Urinary bladder (tissue), 4 donors: ENCODE results near the gene CCR4. TPM values are rescaled to one million over a fixed set of nuclear protein-coding genes. Genes with fewer than 3 reads are reported as not detected.
"Not testable (repeated sequence)": the region's sequence is repeated elsewhere in the genome, so short reads cannot be mapped to it uniquely, and the experiment has no call there.

Experiments used
- DNase-seq: peaks from one replicate; pipeline ENCODE4 v3.0.0-alpha.2; 2015; ENCODE audit errors: extremely low spot score
- H3K27ac ChIP-seq: one replicate; pipeline ENCODE4 v1.5.1; 2013; ENCODE audit warnings: low read depth, mild to moderate bottlenecking, moderate library complexity
- H3K36me3 ChIP-seq: one replicate; pipeline ENCODE4 v1.6.1; 2013; ENCODE audit warnings: mild to moderate bottlenecking, moderate library complexity; ENCODE audit not compliant: insufficient read depth
- H3K4me1 ChIP-seq: one replicate; pipeline ENCODE4 v1.6.1; 2013; ENCODE audit warnings: mild to moderate bottlenecking, moderate library complexity; ENCODE audit not compliant: insufficient read depth
- H3K4me3 ChIP-seq: one replicate; pipeline ENCODE4 v1.5.1; 2013; ENCODE audit warnings: low read depth, low read length
- WGBS: extraction: QIAGEN DNeasy Blood & Tissue Kit; methylation state at CpG from one replicate; pipeline ENCODE4 v1.1.7; 2013; 5-methylcytosine and 5-hydroxymethylcytosine counted together
- polyA plus RNA-seq: library from polyadenylated mRNA; stranded (reverse); fragments of 200-250 nt; gene quantifications from one replicate; pipeline ENCODE4 v1.2.3, GENCODE V29; 2013
- total RNA-seq: library from RNA; depleted of rRNA; stranded (reverse); fragments of >200 nt; gene quantifications from one replicate; pipeline ENCODE4 v1.2.3, GENCODE V29; 2014
- donor health status: healthy with polysubstance abuse.
- donor health status: healthy.

CCR4 gene
- total and polyA plus RNA-seq, 2 donors, result 0.13 to 0.53 TPM

GRCh38 chr3:32977861-32978260 lies 26.4 kb downstream of the CCR4 start:
- Histone ChIP-seq H3K4me1 (no peaks in the 10 kb centered on the region), H3K4me3 (no peak overlapping the region), H3K36me3 (no peaks in the 10 kb centered on the region), H3K27ac (no peak overlapping the region)
- DNase-seq, result no peak
- WGBS, result 74% methylated on average over 10 of the region's 10 CpGs

DNA sequence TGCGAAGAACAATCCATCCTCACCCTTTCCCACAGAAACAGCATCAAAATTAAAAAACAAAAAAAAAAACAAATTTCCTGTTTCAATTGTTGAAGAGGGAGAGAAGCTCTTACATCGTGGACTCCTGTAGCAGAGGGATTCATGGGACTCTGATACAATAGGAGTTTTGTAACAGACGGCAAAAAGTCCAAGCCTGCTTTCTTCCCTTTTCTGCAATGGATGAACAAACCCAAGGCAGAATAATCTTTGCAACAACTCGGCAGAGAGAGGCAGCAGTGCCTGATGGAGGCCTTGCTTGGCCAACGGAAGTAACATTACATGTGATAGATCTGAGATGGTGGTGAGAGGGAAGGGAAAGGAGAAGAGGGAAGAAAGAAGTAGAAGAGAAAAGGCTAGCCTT lies 26.9 kb downstream of the CCR4 start:
- no peak overlapping the region for H3K4me3 ChIP-seq
- DNase-seq, result no peak
- 80% methylated on average over 5 of the region's 5 CpGs for WGBS

GRCh38 chr3:32983124-32983523 lies 31.7 kb downstream of the CCR4 start:
- no peak for DNase-seq
- H3K36me3 ChIP-seq, result no peaks in the 10 kb centered on the region
- H3K4me1 ChIP-seq, result no peaks in the 10 kb centered on the region
- H3K27ac ChIP-seq, result no peak overlapping the region
- no peak overlapping the region for H3K4me3 ChIP-seq

More for the DNA sequence above, 26.9 kb downstream of the CCR4 start:
- Histone ChIP-seq H3K36me3 (no peaks in the 10 kb centered on the region), H3K27ac (no peak overlapping the region), H3K4me1 (no peaks in the 10 kb centered on the region)

- DNase-seq, H3K4me3 ChIP-seq: not testable (repeated sequence)
- 91% methylated on average over 3 of the region's 3 CpGs for WGBS
These were observed 33.5 kb downstream of the CCR4 start for GRCh38 chr3:32984918-32985317.

GRCh38 chr3:32989171-32989570 lies 37.7 kb downstream of the CCR4 start:
- 90% methylated on average over 6 of the region's 6 CpGs for WGBS

More at GRCh38 chr3:32984918-32985317, 33.5 kb downstream of the CCR4 start:
- not testable (repeated sequence) for H3K36me3 ChIP-seq, H3K27ac ChIP-seq, H3K4me1 ChIP-seq

GRCh38 chr3:32990116-32990515 lies 38.7 kb downstream of the CCR4 start:
- no peak for DNase-seq
- no peaks in the 10 kb centered on the region for H3K36me3 ChIP-seq
- 85% methylated on average over 2 of the region's 2 CpGs for WGBS
- no peaks in the 10 kb centered on the region for H3K4me1 ChIP-seq
- no peak overlapping the region for H3K27ac ChIP-seq
- H3K4me3 ChIP-seq, result no peak overlapping the region

More at GRCh38 chr3:32989171-32989570, 37.7 kb downstream of the CCR4 start:
- Histone ChIP-seq H3K4me1 (no peaks in the 10 kb centered on the region), H3K4me3 (no peak overlapping the region), H3K36me3 (no peaks in the 10 kb centered on the region), H3K27ac (no peak overlapping the region)
- no peak for DNase-seq

DNA sequence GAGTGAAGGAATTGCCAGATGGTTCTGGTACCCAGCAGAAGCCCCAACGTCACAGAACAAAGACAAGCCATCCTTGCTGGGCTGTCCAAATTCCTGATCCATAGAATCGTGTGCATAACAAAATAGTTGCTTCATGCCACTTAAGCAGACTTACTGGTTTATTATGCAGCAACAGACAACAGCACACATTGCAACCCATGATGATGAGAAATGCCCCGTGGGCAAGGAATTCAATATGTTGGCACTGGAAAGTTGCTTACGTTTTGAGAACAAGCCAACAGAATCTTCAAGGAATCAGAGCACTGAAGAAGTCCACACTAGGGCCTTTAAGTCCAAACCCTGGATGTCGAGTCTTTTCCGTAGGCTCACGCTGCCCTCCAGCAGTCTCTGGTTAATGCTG lies 40.3 kb downstream of the CCR4 start:
- H3K4me3 ChIP-seq, result no peak overlapping the region
- H3K4me1 ChIP-seq, result no peaks in the 10 kb centered on the region
- H3K27ac ChIP-seq, result no peak overlapping the region
- DNase-seq, result no peak
- no peaks in the 10 kb centered on the region for H3K36me3 ChIP-seq
- 85% methylated on average over 7 of the region's 7 CpGs for WGBS

DNA sequence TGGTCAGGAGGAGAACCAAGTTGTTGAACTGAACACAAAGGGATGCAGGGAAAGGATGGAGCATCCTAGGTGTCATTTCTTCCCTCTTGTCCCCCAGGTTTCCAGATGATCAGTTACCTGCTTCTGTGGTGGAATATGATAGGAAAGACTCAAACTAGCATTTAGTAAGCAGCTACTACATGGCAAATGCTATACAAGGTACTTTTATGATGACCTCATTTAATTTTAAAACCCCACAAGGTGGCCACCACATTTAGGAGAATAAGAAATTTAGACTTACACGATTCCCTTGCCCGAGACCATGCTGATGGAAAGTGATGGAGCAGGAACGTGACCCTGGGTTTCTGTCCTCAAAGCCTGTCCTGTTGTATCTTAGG lies 40.9 kb downstream of the CCR4 start:
- WGBS, result 95% methylated on average over 3 of the region's 3 CpGs
- Histone ChIP-seq H3K27ac (no peak overlapping the region), H3K4me3 (no peak overlapping the region), H3K36me3 (no peaks in the 10 kb centered on the region), H3K4me1 (no peaks in the 10 kb centered on the region)
- DNase-seq, result no peak

- no peaks in the 10 kb centered on the region for H3K4me1 ChIP-seq
- H3K4me3 ChIP-seq, result no peak overlapping the region
- no peak overlapping the region for H3K27ac ChIP-seq
- no peaks in the 10 kb centered on the region for H3K36me3 ChIP-seq
- no peak for DNase-seq
- WGBS, result 84% methylated on average over 5 of the region's 5 CpGs
These were observed 42.6 kb downstream of the CCR4 start for GRCh38 chr3:32994045-32994444.

DNA sequence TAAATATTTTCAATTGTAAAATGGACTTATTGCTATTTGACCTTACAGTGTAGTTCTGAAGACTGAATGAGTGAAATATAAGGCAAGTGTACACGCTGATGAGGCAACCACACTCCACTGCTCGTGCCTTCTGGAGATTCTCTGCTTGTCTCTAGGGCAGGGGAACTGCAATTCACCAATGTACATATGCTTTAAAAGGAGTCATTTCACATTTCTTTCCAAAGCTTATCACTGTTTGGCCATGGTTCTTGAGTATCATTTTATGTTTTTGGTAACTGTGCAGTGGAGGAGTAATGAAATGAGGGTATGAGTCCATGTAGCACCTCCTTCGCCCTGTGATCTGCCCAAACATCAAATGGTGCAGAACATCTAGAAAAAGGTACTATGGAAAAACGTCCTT lies 43.7 kb downstream of the CCR4 start:
- no peak for DNase-seq
- WGBS, result 88% methylated on average over 4 of the region's 4 CpGs
- Histone ChIP-seq H3K4me3 (no peak overlapping the region), H3K27ac (no peak overlapping the region), H3K36me3 (no peaks in the 10 kb centered on the region), H3K4me1 (no peaks in the 10 kb centered on the region)

GRCh38 chr3:32996048-32996754 lies 44.8 kb downstream of the CCR4 start:
- H3K36me3 ChIP-seq, result no peaks in the 10 kb centered on the region
- no peaks in the 10 kb centered on the region for H3K4me1 ChIP-seq
- H3K4me3 ChIP-seq, result no peak overlapping the region
- no peak for DNase-seq
- H3K27ac ChIP-seq, result no peak overlapping the region
- 84% methylated on average over 5 of the region's 5 CpGs for WGBS

GRCh38 chr3:32996755-32997091 lies 45.3 kb downstream of the CCR4 start:
- WGBS, result 88% methylated on average over 2 of the region's 2 CpGs

GRCh38 chr3:32998631-32999451 lies 47.4 kb downstream of the CCR4 start:
- Histone ChIP-seq H3K27ac (no peak overlapping the region), H3K4me3 (no peak overlapping the region), H3K36me3 (no peaks in the 10 kb centered on the region), H3K4me1 (no peaks in the 10 kb centered on the region)
- DNase-seq, result no peak
- 88% methylated on average over 10 of the region's 10 CpGs for WGBS

More at GRCh38 chr3:32996755-32997091, 45.3 kb downstream of the CCR4 start:
- Histone ChIP-seq H3K27ac (no peak overlapping the region), H3K4me1 (no peaks in the 10 kb centered on the region), H3K36me3 (no peaks in the 10 kb centered on the region), H3K4me3 (no peak overlapping the region)
- no peak for DNase-seq

GRCh38 chr3:33000691-33001385 lies 49.4 kb downstream of the CCR4 start:
- Histone ChIP-seq H3K27ac (no peak overlapping the region), H3K36me3 (no peaks in the 10 kb centered on the region)
- WGBS, result 97% methylated on average over 3 of the region's 3 CpGs

More at GRCh38 chr3:33000691-33001385, 49.4 kb downstream of the CCR4 start:
- Histone ChIP-seq H3K4me3 (no peak overlapping the region), H3K4me1 (no peaks in the 10 kb centered on the region)
- no peak for DNase-seq
